DMS79 treated with DMSO at 0.1 percent for 48 hours (cell line): ENCODE data around the gene SLC8A1.

Experiments
- DNase-seq: peaks from one replicate; lab custom pipeline; 2025; lab: John Stamatoyannopoulos, UW

The SLC8A1 gene

DNA sequence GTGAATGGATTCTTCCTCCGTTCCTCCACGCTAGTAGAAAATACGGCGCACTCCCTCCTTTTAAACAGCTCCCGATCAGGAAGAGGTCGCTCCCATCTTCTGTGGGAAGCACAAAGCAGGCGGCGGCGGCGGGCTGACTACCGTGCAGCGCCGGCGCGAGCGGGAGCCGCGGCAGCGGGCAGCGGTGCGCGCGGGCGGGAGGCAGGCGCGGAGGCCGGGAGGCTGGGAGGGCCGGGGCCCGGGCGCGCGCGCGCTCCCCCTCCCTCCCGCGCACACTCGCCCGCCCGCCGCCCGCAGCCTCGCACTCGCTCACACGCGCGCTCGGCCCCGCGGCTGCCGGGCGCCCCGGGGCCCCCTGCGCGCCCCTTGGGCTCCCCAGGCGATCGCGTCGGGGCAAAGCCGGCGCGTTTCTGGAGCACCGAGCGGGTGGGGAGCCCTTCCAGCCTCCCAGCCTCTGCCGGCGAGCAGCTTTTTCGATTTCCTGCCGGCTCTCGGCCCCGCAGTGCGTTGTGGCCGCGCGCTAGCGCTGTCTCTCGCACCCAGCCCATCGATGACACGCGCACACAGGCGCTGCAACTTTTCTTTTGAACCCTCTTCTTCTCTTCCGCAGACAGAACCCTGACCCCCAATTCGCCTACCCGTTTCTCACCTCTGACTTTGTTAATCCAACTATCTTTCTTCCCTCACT is at the start of gene SLC8A1:
TSS of gene SLC8A1 (minus strand) at position 173 of the 688 bp plus-strand sequence.
- peak; percentile 44 for DNase-seq

- DNase-seq = no peak
Measured at GRCh38 chr2:40499437-40499836, 47.5 kb upstream of the SLC8A1 start.

GRCh38 chr2:40497251-40497859 is 45.5 kb upstream of the SLC8A1 start:
- no peak for DNase-seq

DNA sequence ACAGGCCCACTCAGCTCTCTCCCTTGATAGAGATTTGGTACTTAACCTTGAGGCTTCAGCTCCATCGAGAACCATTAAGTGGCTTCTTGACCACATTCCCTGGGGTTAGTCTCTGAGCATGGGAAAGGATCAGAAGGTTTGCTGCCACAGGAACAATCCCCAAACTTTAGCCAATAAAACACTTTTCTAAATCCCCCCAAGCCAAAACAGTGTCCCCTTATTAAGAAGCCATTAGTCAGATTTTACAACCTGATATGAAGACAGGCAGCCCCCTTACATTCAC is 37.7 kb upstream of the SLC8A1 start:
- peak; percentile 29 for DNase-seq

GRCh38 chr2:40488927-40489677 is 37.2 kb upstream of the SLC8A1 start:
- no peak for DNase-seq

DNA sequence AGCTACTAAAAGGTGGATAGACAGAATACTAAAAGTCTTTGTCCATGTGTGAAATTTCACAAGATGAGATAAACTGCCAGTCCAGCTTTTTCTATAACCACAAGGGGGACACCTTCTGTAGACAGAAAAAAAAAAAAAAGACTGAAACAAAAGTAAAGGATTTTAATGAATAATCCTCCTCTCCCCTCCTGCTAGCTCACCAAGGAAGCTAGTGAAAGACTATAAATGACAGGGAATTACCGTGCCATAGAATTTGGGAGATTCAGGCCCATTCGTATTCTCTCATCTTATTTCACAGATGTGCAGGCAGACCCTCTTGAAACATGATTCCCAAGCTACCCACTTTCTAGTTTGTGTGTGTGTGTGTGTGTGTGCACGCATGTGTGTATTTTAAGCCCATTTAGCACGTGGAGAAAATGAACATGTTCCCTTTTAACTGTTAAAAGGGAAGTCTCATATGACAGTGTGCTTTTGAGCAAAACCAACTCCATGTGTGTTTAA is 36.3 kb upstream of the SLC8A1 start:
- DNase-seq = no peak

- peak; percentile 10 for DNase-seq
Measured at GRCh38 chr2:40487602-40488001, 35.7 kb upstream of the SLC8A1 start.

GRCh38 chr2:40485854-40486253 is 34.0 kb upstream of the SLC8A1 start:
- no peak for DNase-seq

DNA sequence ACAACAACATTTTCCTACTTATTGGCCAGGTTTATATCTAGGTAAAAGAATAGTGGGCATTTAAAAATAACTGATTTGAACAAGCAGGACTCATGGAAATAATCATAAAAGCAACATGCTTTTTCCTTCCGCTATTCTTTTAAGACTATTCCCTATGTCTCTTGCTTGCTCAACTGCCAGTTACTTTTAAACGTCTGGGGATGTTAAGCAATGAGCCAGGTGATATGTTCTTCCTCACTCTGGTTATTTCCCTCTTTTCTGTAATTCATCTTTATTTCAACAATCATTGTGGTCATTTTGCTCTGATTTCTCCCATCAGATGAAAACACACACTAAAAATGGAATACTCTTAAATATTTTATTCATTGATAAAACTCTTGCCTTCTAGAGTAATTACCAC is 33.4 kb upstream of the SLC8A1 start:
- DNase-seq = no peak

DNA sequence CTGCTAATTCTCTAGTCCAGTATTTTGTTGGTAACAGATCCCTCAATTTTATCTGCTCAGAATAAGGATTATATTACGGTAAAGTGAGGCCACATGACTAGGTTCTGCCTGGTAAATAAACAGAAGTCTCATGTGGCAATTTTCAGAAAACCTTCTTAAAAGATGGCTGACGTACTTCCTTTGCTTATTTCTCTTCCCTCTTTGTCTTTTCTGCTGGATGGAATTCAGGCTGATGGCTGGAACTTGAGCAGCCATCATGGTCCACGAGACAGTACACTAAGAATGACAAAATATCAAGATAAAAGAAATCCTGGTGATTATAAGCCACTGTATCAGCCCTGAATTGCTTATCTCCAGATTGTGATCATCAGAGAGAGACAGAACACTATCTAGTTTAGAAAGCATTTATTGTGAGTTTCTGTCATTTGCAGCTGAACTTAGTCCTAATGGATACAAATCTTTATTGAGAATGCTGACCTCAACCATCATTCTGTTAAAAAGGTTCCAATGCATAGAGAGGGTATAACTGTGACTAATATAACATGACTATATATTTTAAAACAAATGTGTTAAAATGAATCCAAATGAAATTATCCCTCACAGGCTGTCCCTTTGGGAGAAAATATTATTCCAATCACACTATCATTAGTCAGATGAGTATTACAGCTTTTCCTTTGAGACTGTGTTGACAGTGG is 31.8 kb upstream of the SLC8A1 start:
- DNase-seq = no peak

GRCh38 chr2:40480596-40480995 is 28.7 kb upstream of the SLC8A1 start:
- no peak for DNase-seq

DNA sequence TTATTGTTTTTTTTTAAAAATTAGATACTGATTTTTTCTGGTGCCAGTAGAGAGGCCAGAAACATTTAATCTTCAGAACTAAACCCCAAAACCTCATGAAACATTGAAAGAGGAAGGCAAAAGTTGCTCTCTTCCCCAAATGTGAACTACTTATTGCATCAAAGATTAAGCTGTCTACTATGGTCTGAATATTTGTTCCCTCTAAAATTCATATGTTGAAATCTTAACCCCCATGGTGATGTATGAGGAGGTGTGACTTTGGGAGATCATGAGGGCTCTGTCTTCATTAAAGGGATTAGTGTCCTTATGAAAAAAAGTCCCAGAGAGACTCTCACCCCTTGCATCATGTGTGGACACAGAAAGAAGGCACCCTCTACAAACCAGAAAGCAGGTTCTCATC is 28.2 kb upstream of the SLC8A1 start:
- no peak for DNase-seq

GRCh38 chr2:40477361-40477760 is 25.5 kb upstream of the SLC8A1 start:
- DNase-seq = no peak

GRCh38 chr2:40476436-40476835 is 24.5 kb upstream of the SLC8A1 start:
- DNase-seq = no peak

DNA sequence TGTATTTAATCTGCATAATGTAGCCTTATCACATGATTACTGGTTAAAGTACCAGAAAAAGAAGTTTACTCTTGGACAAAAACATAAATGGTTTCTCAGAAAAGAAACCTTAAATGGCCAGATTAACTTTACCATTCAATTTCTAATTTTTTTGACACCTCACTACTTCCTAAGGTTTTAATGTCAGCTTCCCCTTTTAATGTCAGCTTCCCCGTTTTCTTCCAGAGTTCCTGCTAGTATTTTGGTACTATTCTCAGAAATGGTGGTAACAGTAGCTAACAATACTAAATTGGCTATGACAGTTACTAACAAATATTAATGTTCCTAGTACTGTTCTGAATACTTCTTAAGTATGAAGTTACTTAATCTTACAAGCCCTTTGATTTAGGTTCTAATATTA is 22.4 kb upstream of the SLC8A1 start:
- no peak for DNase-seq

GRCh38 chr2:40471866-40472265 is 20.0 kb upstream of the SLC8A1 start:
- no peak for DNase-seq

DNA sequence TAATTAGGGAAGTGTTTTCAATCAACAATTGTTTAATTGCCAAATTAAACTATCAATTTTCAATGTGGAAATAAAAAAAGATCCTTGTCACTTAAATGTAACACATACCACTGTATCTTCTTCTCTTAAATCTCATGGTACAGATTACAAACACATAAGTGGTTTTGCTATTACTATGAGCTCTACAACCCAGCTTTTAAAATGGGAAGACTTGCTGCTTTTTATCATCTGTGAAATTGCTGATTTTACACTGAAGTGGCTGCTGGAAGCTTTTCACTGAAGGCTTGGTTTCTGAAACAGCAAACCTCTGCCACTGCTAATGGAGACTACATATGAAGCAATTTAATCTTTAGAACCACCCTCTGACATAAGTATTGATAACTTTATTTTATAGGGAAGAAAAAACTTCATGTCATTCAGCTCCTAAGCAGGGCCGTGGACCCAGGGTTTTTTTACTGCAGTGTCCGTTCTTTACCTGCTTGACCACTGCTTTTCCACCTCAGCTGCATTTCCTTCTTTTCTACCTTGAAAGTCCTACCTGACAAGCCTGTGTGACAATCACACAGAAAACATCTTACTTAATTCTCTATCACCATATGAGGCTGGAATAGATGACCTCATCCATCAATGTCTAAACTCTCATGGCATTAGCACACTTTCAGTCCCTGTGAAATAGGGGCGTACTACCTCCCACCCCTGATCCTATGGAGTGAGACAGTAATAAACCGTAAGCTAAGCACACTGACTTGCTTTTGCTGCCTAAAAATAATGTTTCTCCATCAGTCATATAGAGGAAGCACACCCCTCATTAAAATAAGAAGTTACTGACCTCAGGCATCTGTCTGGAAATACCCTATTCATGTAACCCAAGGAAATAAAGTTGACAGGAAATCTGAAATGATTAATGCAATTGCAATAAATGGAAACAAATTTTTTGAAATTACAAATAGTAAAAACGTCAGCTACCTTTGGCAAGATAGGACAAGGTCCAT is 19.2 kb upstream of the SLC8A1 start:
- no peak for DNase-seq

DNA sequence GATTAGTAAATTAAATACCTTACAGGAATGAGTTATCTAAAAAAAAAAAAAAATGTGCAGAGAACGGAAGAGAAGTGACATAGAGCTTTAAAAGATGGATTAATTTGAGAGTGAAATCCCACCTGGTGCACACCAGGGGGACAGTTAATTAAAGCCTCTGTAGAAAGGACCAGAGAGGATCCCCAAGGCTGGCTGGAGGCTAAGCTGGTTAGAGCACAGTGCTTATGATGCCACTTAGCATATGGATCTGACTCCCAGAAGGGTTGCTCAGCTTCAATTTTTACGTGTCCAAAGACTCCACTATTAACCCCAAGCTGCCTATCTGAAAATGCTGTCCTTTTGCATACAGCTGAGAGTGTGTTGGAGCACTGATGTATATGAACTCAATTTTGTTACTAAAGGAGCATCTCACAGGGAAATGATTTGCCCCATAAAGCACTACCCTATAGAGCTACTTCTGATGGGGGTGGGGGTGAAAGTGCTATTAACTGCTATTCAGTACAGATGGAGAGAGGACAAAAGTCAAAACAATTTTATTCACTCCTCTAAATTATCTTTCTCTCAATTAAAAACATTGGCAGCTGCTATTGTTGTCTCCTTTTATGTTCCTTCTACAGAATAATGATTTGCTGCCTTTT is 15.2 kb upstream of the SLC8A1 start:
- DNase-seq = no peak

DNA sequence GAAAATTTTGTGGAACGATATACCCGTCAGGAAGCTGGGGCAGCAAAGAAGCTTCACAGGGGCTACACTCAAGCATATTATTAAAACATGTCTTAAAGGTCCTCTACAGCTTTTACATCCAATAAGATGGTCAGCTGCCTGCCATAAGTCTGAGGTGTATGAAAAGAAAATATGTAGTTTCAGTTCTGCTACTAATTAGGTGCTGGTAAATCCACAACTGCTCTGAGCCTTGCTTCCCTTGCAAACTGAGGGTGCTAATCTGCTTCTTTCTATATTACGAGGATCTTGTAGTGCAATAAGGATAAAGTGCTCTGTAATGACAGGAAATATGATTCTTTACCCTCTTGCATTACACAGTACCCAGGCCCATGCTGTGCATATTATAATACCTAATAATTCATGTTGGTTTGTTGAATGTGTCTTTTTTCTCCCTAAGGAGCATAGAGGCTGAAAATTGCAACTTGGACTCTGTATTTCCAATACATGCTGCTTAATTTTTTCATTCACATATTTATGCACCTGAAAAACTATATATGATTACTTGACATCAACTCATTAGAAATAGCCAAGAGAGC is 14.5 kb upstream of the SLC8A1 start:
- no peak for DNase-seq

GRCh38 chr2:40463112-40463511 is 11.2 kb upstream of the SLC8A1 start:
- DNase-seq = no peak
